Caco-2 (cell line): ENCODE measurements around the gene CDK2. TPM values are rescaled to one million over a fixed set of nuclear protein-coding genes. Genes with fewer than 3 reads are reported as not detected.
A peak's percentile ranks its signal among the peaks of the same experiment; 100 is the strongest.
"Not testable (repeated sequence)": the region's sequence is repeated elsewhere in the genome, so short reads cannot be mapped to it uniquely, and the experiment has no call there.

ENCODE experiments used
- BruUV-seq: library from RNA; stranded (reverse); fragments of 400-500 nt; replicated peaks from 2 replicates; lab custom pipeline; 2021; lab: Mats Ljungman, UMichigan
- CTCF ChIA-PET: fragments of 300-600 bp; sonication (Branson Sonifier 250); formaldehyde crosslinking; loops from one replicate; lab custom pipeline; 2022; ENCODE audit warnings: antibody characterized with exemption; lab: Charles Lee
- POLR2A ChIA-PET: fragments of 300-600 bp; sonication (Branson Sonifier 250); formaldehyde crosslinking; loops from one replicate; lab custom pipeline; 2022; ENCODE audit warnings: antibody characterized with exemption; lab: Charles Lee
- DNase-seq, 2 experiments: peaks; one replicate each; pipeline versions ENCODE4 v3.0.0 to v3.0.0-alpha.2; 2020 to 2022
- H3K27me3 ChIP-seq: replicated peaks from 2 replicates; pipeline ENCODE4 v1.6.0; 2011; ENCODE audit warnings: low read length; ENCODE audit not compliant: control insufficient read depth, insufficient read depth
- H3K36me3 ChIP-seq: 2 replicates; pipeline ENCODE4 v1.5.1; 2011; ENCODE audit warnings: low read length; ENCODE audit not compliant: control insufficient read depth, insufficient read depth
- H3K4me1 ChIP-seq: fragments of 250-450 bp; sonication (Bioruptor Pico); 2 replicates; pipeline ENCODE4 v1.5.1; 2020; ENCODE audit warnings: mild to moderate bottlenecking
- H3K4me3 ChIP-seq: 2 replicates; pipeline ENCODE4 v1.5.1; 2011; ENCODE audit warnings: low read depth, mild to moderate bottlenecking, control low read depth, low read length
- H3K9me3 ChIP-seq: fragments of 250-450 bp; sonication (Bioruptor Pico); 2 replicates; pipeline ENCODE4 v1.5.1; 2020; ENCODE audit warnings: mild to moderate bottlenecking, moderate library complexity
- H3K27ac Mint-ChIP-seq: one replicate; pipeline ENCODE4 v1.8.0; 2022; ENCODE audit warnings: mixed read lengths; ENCODE audit not compliant: unreplicated experiment
- H3K27me3 Mint-ChIP-seq: one replicate; pipeline ENCODE4 v1.8.0; 2022; ENCODE audit warnings: mixed read lengths; ENCODE audit not compliant: insufficient read depth, unreplicated experiment
- H3K36me3 Mint-ChIP-seq: one replicate; pipeline ENCODE4 v1.8.0; 2022; ENCODE audit warnings: mild to moderate bottlenecking, mixed read lengths; ENCODE audit not compliant: insufficient read depth, unreplicated experiment
- H3K4me1 Mint-ChIP-seq: one replicate; pipeline ENCODE4 v1.8.0; 2022; ENCODE audit warnings: low read depth, mixed read lengths; ENCODE audit not compliant: unreplicated experiment
- H3K4me3 Mint-ChIP-seq: one replicate; pipeline ENCODE4 v1.8.0; 2022; ENCODE audit warnings: mild to moderate bottlenecking, moderate library complexity, mixed read lengths; ENCODE audit not compliant: unreplicated experiment
- H3K9me3 Mint-ChIP-seq: one replicate; pipeline ENCODE4 v1.8.0; 2022; ENCODE audit warnings: mixed read lengths; ENCODE audit not compliant: unreplicated experiment
- CTCF ChIP-seq, 2 experiments: fragments of 200-600 bp in 1 of 2; IDR thresholded peaks; 1 replicate in 1 of 2; 2 replicates in 1 of 2; pipeline versions ENCODE4 v1.5.1 to v1.8.0; 2011 to 2022; ENCODE audit warnings: antibody characterized with exemption in 1 of 2, control low read depth in 1 of 2, inconsistent platforms in 1 of 2, low read depth in 1 of 2, low read length in 1 of 2, mild to moderate bottlenecking in 1 of 2, moderate library complexity in 1 of 2; ENCODE audit not compliant: insufficient read depth in 1 of 2, severe bottlenecking in 1 of 2, unreplicated experiment in 1 of 2
- intact Hi-C: fragments of 100-400 bp; cut with micrococcal nuclease; formaldehyde crosslinking; loops from one replicate; pipeline ENCODE4 v1.10.0; 2022; ENCODE audit not compliant: unreplicated experiment
- total RNA-seq: library from RNA; stranded (reverse); gene quantifications from 2 replicates; pipeline ENCODE4 v1.2.3, GENCODE V29; 2022

CDK2 gene
- total RNA-seq, 1 experiment from 2014 or later: 110 TPM

- Histone ChIP-seq H3K4me1 (peaks cover 9% of the 10 kb centered on the region), H3K27me3 (no peaks in the 10 kb centered on the region), H3K36me3 (no peaks in the 10 kb centered on the region; the same call in none of the 2 replicates), H3K4me3 (peak within 1 kb of the TSS; percentile 58), H3K9me3 (no peaks in the 10 kb centered on the region)
- Mint-ChIP-seq H3K36me3 (peaks cover 74% of the 10 kb centered on the region), H3K27ac (peak within 1 kb of the TSS; percentile 87), H3K27me3 (no peaks in the 10 kb centered on the region), H3K9me3 (no peaks in the 10 kb centered on the region), H3K4me1 (peaks cover 15% of the 10 kb centered on the region), H3K4me3 (peak within 1 kb of the TSS; percentile 98)
- ChIA-PET POLR2A (interaction anchor here (0.5 to 2.7 kb wide), 12 partner anchors 10 to 1609 kb away, joined by 3 to 23 read pairs (median 8); partner anchors contain the start of genes DNAJC14, ORMDL2, PA2G4 and RAB5B), CTCF (interaction anchor here (0.6 to 4.5 kb wide), 16 partner anchors 10 to 179 kb away, joined by 3 to 97 read pairs (median 6); partner anchors contain the start of genes ESYT1, ORMDL2, RAB5B and SARNP)
- intact Hi-C loops: loop anchor here (1.0 to 2.0 kb wide), 5 partner anchors 10 to 258 kb away; partner anchors contain the start of gene RPS26
- TF ChIP-seq CTCF (IDR thresholded peaks at IDR 0.05; ENCODE audit: insufficient read depth in 1 of 2, low read depth in 1 of 2, low read length in 1 of 2, severe bottlenecking in 1 of 2, unreplicated experiment in 1 of 2): no peak
- peak; percentile 97 to 98 for DNase-seq
- BruUV-seq: no TSS peak
Measured at GRCh38 chr12:55996715-55997534, 30.3 kb downstream of the CDK2 start, which contains the start of gene SUOX. Gene SUOX (plus strand): TSS chr12:55997276. CDS start chr12:56002222, 4,946 bp downstream.

GRCh38 chr12:55997535-55997859 lies 30.9 kb downstream of the CDK2 start:
- Histone ChIP-seq H3K4me1 (peaks cover 15% of the 10 kb centered on the region), H3K36me3 (peaks cover 1% of the 10 kb centered on the region; the same call in 1 of the 2 replicates), H3K4me3 (peak overlapping the region; percentile 58), H3K9me3 (no peaks in the 10 kb centered on the region), H3K27me3 (no peaks in the 10 kb centered on the region)
- CTCF ChIA-PET: interaction anchor here (0.7 to 4.5 kb wide), 11 partner anchors 9 to 180 kb away, joined by 3 to 97 read pairs (median 5); partner anchors contain the start of genes ESYT1, ORMDL2, RAB5B and SARNP
- no peak for TF ChIP-seq CTCF (IDR thresholded peaks at IDR 0.05; ENCODE audit: insufficient read depth in 1 of 2, low read depth in 1 of 2, low read length in 1 of 2, severe bottlenecking in 1 of 2, unreplicated experiment in 1 of 2)
- TSS peak; percentile 19 for BruUV-seq
- no peaks in the 10 kb centered on the region for H3K27me3 Mint-ChIP-seq
- no peaks in the 10 kb centered on the region for H3K9me3 Mint-ChIP-seq
- peak overlapping the region; percentile 87 for H3K27ac Mint-ChIP-seq
- intact Hi-C loops: loop anchor here (1.0 to 2.0 kb wide), 2 partner anchors 10 to 259 kb away; no protein-coding TSS in a partner anchor
- H3K36me3 Mint-ChIP-seq: peaks cover 69% of the 10 kb centered on the region
- POLR2A ChIA-PET: interaction anchor here (0.5 to 2.7 kb wide), 11 partner anchors 10 to 180 kb away, joined by 3 to 23 read pairs (median 8); partner anchors contain the start of genes DNAJC14, ORMDL2, PA2G4 and RAB5B
- peaks cover 20% of the 10 kb centered on the region for H3K4me1 Mint-ChIP-seq
- no peak for DNase-seq
- peak overlapping the region; percentile 98 for H3K4me3 Mint-ChIP-seq

GRCh38 chr12:55999522-55999921 lies 32.9 kb downstream of the CDK2 start:
- H3K9me3 ChIP-seq, H3K27me3 Mint-ChIP-seq, H3K27ac Mint-ChIP-seq, H3K27me3 ChIP-seq, H3K36me3 ChIP-seq, BruUV-seq, H3K9me3 Mint-ChIP-seq, DNase-seq, H3K4me3 ChIP-seq, intact Hi-C loops: not testable (repeated sequence)
- Mint-ChIP-seq H3K4me3 (peak overlapping the region; percentile 24), H3K4me1 (peaks cover 20% of the 10 kb centered on the region), H3K36me3 (peaks cover 71% of the 10 kb centered on the region)
- ChIA-PET CTCF (interaction anchor here (0.8 kb wide), 1 partner anchor 68 kb away, joined by 3 read pairs; no protein-coding TSS in a partner anchor), POLR2A (interaction anchor here (0.6 kb wide), 1 partner anchor 73 kb away, joined by 4 read pairs; no protein-coding TSS in a partner anchor)
- peaks cover 16% of the 10 kb centered on the region for H3K4me1 ChIP-seq

- H3K9me3 ChIP-seq, H3K4me3 Mint-ChIP-seq, H3K36me3 ChIP-seq, H3K4me3 ChIP-seq, H3K27me3 ChIP-seq, BruUV-seq, DNase-seq, H3K27ac Mint-ChIP-seq, H3K9me3 Mint-ChIP-seq, intact Hi-C loops, H3K27me3 Mint-ChIP-seq: not testable (repeated sequence)
- peaks cover 16% of the 10 kb centered on the region for H3K4me1 ChIP-seq
- ChIA-PET POLR2A (interaction anchor here (0.6 to 0.7 kb wide), 2 partner anchors 74 to 266 kb away, joined by 4 to 9 read pairs; no protein-coding TSS in a partner anchor), CTCF (interaction anchor here (0.8 kb wide), 1 partner anchor 69 kb away, joined by 3 read pairs; no protein-coding TSS in a partner anchor)
- Mint-ChIP-seq H3K4me1 (peaks cover 24% of the 10 kb centered on the region), H3K36me3 (peaks cover 66% of the 10 kb centered on the region)
Measured at GRCh38 chr12:55999999-56000540, 33.4 kb downstream of the CDK2 start.
